ENCODE data around the gene RABGAP1L.
"Not testable (repeated sequence)": the region's sequence is repeated elsewhere in the genome, so short reads cannot be mapped to it uniquely, and the experiment has no call there.

RABGAP1L gene

DNA sequence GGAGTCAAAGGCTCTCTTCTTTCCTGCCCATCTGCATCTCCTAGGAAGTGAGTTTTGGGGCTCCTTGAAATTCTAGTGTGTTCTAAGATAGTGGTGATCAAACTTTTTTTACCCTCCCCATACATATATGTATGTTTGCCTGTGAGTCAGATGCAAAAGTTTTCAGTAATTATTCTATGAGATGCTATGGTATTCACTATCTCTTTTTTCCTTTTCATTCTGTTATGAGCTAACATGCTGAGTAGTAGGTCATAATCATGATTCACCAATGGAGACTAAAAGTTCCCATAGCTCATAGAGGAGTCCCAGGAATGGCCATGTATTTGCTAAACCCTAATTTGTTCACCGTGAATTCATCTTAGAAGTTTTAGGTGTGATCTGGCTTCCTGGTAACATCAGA is 424.0 kb downstream of the RABGAP1L start:
- DNase-seq (ENCODE audit: low read depth), result no peak
- TF ChIP-seq, protein P1, sequence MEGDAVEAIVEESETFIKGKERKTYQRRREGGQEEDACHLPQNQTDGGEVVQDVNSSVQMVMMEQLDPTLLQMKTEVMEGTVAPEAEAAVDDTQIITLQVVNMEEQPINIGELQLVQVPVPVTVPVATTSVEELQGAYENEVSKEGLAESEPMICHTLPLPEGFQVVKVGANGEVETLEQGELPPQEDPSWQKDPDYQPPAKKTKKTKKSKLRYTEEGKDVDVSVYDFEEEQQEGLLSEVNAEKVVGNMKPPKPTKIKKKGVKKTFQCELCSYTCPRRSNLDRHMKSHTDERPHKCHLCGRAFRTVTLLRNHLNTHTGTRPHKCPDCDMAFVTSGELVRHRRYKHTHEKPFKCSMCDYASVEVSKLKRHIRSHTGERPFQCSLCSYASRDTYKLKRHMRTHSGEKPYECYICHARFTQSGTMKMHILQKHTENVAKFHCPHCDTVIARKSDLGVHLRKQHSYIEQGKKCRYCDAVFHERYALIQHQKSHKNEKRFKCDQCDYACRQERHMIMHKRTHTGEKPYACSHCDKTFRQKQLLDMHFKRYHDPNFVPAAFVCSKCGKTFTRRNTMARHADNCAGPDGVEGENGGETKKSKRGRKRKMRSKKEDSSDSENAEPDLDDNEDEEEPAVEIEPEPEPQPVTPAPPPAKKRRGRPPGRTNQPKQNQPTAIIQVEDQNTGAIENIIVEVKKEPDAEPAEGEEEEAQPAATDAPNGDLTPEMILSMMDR (conservative IDR thresholded peaks at IDR 0.05; ENCODE audit: low read depth, low read length), result no peak

DNA sequence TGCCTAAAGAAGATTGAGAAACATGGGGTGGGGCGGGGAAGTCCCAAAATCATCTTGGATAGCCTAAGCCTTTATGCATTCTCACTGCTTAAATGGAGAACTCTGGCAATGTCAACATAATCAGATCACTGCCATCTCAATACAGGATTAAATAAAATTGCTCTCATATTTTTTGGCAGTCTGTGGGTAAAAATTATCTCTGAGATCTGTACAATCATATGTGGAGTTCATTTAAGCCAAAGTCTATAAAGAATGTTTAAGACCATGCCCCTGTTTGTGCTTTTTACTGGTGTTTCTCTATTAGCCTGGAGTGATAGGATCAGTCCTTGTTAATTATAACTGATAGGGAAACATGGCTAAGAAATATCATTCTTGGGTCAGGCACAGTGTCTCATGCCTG is 424.8 kb downstream of the RABGAP1L start:
- H3K4me3 ChIP-seq (ENCODE audit: low read length), result no peak overlapping the region
- peak; percentile 27 for DNase-seq (ENCODE audit: low read depth)
- TF ChIP-seq, protein P1 (conservative IDR thresholded peaks at IDR 0.05; ENCODE audit: low read depth, low read length), result no peak

More for the DNA sequence above, 424.0 kb downstream of the RABGAP1L start:
- no peak overlapping the region for H3K4me3 ChIP-seq (ENCODE audit: low read length)

GRCh38 chr1:174588618-174589017 is 429.3 kb downstream of the RABGAP1L start:
- H3K4me3 ChIP-seq (ENCODE audit: low read length); DNase-seq (ENCODE audit: low read depth): not testable (repeated sequence)

DNA sequence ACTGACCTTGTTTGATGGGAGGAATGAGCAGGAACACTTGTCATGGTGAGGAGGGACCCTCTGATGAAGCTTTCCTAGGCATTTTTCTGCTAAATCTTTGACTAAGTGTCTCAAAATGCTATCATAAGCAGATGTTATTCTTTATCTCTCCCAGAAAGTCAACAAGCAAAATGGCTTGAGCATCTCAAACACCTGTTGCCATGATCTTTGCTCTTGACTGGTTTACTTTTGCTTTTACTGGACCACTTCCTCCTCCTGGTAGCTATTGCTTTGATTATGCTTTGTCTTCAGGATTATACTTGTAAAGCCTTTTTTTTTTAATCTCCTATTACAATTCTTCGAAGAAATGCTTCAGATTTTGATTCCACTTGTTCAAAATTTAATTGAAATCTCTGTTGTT is 445.9 kb downstream of the RABGAP1L start:
- no peak overlapping the region for H3K4me3 ChIP-seq (ENCODE audit: low read length)
- TF ChIP-seq, protein P1 (conservative IDR thresholded peaks at IDR 0.05; ENCODE audit: low read depth, low read length), result no peak
- DNase-seq (ENCODE audit: low read depth), result no peak

DNA sequence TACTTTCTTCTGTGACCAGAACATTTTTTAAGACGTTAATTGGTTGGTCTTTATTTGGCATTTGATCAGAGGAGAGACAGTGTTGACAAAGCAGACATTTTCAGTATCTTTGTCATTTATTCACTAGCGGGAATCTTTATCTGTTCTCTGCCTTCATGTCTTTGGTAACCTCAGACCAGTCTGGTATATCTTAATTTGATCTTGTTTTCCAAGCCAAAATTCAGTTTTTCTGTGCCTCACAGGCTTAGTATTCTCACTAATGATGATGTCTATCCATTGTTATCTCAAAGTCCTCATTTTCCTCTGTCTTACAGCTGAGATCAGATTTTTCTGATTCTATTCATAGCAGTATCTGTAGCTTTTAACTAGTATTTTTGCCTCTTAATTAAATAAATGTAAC is 447.2 kb downstream of the RABGAP1L start:
- TF ChIP-seq, protein P1 (conservative IDR thresholded peaks at IDR 0.05; ENCODE audit: low read depth, low read length), result no peak
- no peak overlapping the region for H3K4me3 ChIP-seq (ENCODE audit: low read length)
- DNase-seq (ENCODE audit: low read depth), result no peak

- not testable (repeated sequence) for DNase-seq (ENCODE audit: low read depth); H3K4me3 ChIP-seq (ENCODE audit: low read length)
Observed at GRCh38 chr1:174617905-174618304, 458.6 kb downstream of the RABGAP1L start.

GRCh38 chr1:174623324-174624035 is 464.2 kb downstream of the RABGAP1L start:
- no peak for DNase-seq (ENCODE audit: low read depth)
- H3K4me3 ChIP-seq (ENCODE audit: low read length), result no peak overlapping the region
- TF ChIP-seq, protein P1 (conservative IDR thresholded peaks at IDR 0.05; ENCODE audit: low read depth, low read length), result no peak

Measured in retinal pigment epithelial cell (primary cell).